Right lung (tissue), 10 donors: ENCODE results near the gene FANCM. TPM values are rescaled to one million over a fixed set of nuclear protein-coding genes. Genes with fewer than 3 reads are reported as not detected.
A peak's percentile ranks its signal among the peaks of the same experiment; 100 is the strongest.

Experiments used
- DNase-seq, 2 donors: peaks; one replicate each; pipeline ENCODE4 v3.0.0-alpha.2; 2013
- long read RNA-seq, 8 donors: transcript quantifications; one replicate each; lab custom pipeline, GENCODE V29; 2026
- polyA plus RNA-seq, 5 donors: library from polyadenylated mRNA; unstranded; fragments of 120-200 nt; gene quantifications; one replicate each; pipeline versions ENCODE4 v1.2.1 to v1.2.3, GENCODE V29; 2013; ENCODE audit warnings: inconsistent platforms in 1 of 5, low replicate concordance in 1 of 5; ENCODE audit not compliant: insufficient read length in 5 of 5, insufficient read depth in 1 of 5

The FANCM gene, protein sequence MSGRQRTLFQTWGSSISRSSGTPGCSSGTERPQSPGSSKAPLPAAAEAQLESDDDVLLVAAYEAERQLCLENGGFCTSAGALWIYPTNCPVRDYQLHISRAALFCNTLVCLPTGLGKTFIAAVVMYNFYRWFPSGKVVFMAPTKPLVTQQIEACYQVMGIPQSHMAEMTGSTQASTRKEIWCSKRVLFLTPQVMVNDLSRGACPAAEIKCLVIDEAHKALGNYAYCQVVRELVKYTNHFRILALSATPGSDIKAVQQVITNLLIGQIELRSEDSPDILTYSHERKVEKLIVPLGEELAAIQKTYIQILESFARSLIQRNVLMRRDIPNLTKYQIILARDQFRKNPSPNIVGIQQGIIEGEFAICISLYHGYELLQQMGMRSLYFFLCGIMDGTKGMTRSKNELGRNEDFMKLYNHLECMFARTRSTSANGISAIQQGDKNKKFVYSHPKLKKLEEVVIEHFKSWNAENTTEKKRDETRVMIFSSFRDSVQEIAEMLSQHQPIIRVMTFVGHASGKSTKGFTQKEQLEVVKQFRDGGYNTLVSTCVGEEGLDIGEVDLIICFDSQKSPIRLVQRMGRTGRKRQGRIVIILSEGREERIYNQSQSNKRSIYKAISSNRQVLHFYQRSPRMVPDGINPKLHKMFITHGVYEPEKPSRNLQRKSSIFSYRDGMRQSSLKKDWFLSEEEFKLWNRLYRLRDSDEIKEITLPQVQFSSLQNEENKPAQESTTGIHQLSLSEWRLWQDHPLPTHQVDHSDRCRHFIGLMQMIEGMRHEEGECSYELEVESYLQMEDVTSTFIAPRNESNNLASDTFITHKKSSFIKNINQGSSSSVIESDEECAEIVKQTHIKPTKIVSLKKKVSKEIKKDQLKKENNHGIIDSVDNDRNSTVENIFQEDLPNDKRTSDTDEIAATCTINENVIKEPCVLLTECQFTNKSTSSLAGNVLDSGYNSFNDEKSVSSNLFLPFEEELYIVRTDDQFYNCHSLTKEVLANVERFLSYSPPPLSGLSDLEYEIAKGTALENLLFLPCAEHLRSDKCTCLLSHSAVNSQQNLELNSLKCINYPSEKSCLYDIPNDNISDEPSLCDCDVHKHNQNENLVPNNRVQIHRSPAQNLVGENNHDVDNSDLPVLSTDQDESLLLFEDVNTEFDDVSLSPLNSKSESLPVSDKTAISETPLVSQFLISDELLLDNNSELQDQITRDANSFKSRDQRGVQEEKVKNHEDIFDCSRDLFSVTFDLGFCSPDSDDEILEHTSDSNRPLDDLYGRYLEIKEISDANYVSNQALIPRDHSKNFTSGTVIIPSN (N-terminal part only)
- 10 to 100 TPM; 11.1 to 19.6 (median 14.3) TPM for polyA plus RNA-seq
- long read RNA-seq, donor 1, partial matches to known transcripts = 0 of 3 reads
- long read RNA-seq, donor 1, other reads (novel, unspliced or antisense) = 0 of 3 reads
- long read RNA-seq, donor 2 = 0 reads
- long read RNA-seq, donor 3, partial matches to known transcripts = 0 of 2 reads
- long read RNA-seq, donor 3, other reads (novel, unspliced or antisense) = 0 of 2 reads
- long read RNA-seq, donor 4, partial matches to known transcripts = 0 of 3 reads
- long read RNA-seq, donor 4, other reads (novel, unspliced or antisense) = 0 of 3 reads
- long read RNA-seq, donor 5 = 0 reads
- long read RNA-seq, donor 6, partial matches to known transcripts = 0 of 1 reads
- long read RNA-seq, donor 6, other reads (novel, unspliced or antisense) = 0 of 1 reads
- long read RNA-seq, donor 7 = 0 reads
- long read RNA-seq, donor 8 = 0 reads

DNA sequence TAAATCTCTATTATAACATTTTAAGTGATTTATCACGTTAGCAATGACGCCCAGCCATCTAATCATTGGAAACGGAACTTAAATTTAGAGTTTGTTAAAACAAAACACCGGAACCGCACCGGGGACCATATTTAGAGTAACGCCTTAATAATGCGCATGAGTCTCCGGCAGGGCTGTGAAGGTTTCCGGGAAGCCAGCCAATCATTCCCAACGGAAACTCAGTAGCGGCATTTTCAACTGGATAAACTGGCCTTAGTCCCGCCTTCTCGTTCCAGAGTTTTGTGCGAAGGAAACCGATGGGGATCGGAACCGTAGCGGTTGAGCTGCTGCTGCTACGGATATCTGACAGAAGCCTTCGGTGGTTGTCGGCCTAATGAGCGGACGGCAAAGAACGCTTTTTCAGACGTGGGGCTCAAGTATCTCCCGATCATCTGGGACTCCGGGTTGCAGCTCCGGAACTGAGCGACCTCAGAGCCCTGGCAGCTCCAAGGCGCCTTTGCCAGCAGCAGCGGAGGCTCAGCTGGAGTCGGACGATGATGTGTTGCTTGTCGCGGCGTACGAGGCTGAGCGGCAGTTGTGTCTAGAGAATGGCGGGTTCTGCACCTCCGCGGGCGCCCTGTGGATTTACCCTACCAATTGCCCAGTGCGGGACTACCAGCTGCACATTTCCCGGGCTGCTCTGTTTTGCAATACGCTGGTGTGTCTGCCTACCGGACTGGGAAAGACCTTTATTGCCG is at the start of gene FANCM:
Gene FANCM, plus strand, starts transcription at position 272 of the 737 bp plus-strand sequence. Its CDS starts 102 bp downstream, at position 374.
- DNase-seq = peak; percentile 95 to 96

DNA sequence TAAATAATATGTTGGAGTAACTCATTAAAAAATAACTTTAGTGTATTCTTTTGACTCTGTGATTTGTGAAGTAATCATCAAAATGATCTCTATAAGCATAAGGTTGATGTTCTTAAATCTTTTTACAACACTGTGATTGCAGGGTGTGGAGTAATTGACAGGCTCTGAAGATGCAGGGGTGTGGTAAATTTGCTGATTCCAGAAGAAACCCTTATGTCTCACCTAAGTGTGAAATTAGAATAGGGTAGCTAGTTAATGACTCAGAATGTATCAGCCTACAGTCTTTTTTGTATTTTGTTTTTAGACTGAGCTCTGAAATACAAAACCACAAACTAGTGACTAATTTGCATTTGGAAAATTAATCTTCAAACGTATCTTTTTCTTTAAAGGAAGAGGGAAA is 45.9 kb upstream of the FANCM start:
- DNase-seq = no peak

GRCh38 chr14:45091710-45092109 is 44.0 kb upstream of the FANCM start:
- DNase-seq = no peak

DNA sequence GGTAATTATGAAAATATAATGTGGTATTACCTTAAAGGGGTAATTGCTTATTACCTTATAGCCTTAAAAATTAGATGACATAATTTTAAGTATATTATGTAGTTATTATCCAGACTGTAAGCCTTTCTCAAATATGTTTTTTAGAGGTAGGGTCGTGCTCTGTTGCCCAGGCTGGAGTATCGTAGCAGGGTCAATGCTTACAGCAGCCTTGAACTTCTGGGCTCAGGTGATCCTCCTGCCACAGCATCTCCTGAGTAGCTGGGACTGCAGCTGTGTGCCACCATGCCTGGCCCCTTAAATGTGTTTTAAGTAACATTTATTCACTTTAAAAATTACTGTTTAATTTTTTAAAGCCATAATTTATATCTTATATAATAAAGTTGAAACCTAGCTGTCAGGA is 41.5 kb upstream of the FANCM start:
- no peak for DNase-seq

GRCh38 chr14:45095143-45095542 is 40.6 kb upstream of the FANCM start:
- no peak for DNase-seq

- no peak for DNase-seq
These were observed 39.5 kb upstream of the FANCM start for GRCh38 chr14:45096218-45096617.

- no peak for DNase-seq
These were observed 31.9 kb upstream of the FANCM start for GRCh38 chr14:45103806-45104205.

DNA sequence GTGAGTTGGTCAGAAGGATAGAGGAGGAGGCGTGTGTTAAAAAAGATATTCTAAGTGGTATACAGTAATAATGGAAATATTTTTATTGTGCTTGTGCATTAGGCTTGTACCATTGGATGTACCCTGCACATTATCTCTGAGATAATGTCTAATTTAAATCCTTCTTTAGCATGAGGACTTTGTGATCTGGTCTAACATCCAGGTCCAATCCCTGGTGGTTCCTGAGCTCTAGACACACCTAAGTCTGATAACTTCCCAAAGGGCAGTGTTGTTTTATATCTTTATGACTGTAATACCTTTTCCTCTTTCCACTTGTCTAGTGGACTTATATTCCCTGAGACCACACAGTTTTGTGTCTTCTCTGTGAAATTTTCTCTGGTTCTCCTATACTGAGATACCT is 31.2 kb upstream of the FANCM start:
- no peak for DNase-seq

- DNase-seq = no peak
These were observed 22.6 kb upstream of the FANCM start for GRCh38 chr14:45112896-45113781.

DNA sequence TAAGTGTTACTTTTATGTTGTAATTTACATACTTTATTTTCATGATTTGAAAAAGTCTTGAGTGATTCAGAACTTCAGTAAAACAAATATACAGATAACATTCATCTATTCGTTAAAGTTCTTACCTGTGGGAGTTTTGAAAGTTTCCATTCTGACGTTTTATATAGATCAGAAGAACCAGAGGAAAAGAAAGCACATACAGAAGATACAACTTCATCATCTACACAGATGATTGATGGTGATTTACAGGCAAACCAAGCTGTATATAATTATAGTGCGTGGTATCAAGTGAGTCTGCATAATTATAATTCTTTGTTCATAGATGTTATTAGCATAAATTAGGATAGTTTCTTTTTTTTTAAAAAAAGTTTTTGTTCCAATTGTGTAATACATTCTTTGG is 21.4 kb upstream of the FANCM start:
- DNase-seq = no peak

GRCh38 chr14:45118594-45118993 is 17.1 kb upstream of the FANCM start:
- no peak for DNase-seq

- DNase-seq = no peak
These were observed 15.6 kb upstream of the FANCM start for GRCh38 chr14:45120096-45120495.

DNA sequence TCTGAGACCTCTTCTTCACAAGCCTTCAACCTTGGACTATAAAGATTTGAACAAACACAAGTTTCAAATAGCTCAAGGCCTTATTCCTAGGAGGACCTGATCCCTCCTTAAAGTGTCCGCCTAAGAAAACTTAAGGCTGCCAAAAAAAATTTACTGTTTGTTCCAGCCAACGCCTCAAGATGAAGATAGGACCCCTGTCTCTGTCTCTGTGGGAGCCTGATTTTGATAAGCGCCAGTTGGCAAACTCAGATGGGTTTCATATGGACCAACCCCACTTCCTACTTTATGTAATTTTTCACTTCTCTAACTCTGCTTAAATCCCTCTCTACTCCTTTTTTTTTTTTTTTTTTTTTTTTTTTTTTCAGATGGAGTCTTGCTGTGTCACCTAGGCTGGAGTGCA is 12.5 kb upstream of the FANCM start:
- no peak for DNase-seq

DNA sequence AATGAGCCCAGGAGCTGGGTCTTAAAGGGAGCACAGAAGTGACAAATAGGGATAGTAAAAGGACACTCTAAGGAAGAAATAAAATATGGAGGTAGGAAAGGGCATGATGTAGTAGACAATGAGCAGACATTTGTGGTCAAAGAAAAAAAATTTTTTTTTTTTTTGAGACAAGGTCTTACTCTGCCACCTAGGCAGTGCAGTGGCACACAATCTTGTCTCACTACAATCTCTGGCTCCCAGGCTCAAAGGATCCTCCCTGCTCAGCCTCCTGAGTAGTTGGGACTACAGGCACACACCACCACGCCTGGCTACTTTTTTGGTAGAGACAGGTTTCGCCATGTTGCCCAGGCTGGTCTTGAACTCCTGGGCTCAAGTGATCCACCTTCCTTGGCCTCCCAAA is 10.0 kb upstream of the FANCM start:
- DNase-seq = no peak

DNA sequence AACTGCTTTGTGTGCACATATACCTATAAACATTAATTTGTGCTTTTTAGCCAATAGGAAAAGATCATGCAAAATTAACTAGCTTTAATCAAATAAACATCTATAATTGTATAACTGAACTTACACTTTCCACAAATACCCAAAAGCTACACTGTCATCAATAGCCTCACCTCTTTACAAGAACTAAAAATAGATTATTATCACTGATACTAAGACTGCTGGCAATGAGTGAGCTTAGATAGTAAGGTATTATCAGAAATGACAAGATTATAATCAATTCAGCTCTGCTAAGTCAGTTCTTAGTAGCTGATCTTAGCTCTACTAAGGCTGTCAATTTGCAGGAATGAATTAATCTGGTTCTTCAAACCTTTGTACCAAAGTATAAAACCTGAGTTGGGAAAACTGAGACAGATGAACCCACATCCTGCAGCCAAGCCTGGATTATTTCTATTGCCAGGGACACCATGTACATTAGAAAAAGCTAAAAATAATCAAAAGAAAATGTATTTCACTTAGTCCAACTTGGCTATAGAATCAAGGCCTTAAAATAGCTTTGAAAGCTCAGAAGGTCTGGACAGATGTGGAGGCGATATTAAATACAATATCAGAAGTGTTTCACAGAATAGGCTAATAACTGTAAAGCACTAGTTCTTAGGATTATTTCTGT is 6.6 kb upstream of the FANCM start:
- no peak for DNase-seq

- DNase-seq = no peak
These were observed 2.1 kb upstream of the FANCM start for GRCh38 chr14:45133683-45134050.

- peak; percentile 97 for DNase-seq
These were observed 1.4 kb upstream of the FANCM start, which contains the start of gene FKBP3 for GRCh38 chr14:45134051-45134958. TSS of gene FKBP3 (minus strand) at chr14:45134481. CDS start at chr14:45134456, 25 bp downstream.
